Keratinocyte (primary cell): ENCODE measurements around the gene RHOF. TPM values are rescaled to one million over a fixed set of nuclear protein-coding genes. Genes with fewer than 3 reads are reported as not detected.
"Not testable (repeated sequence)": the region's sequence is repeated elsewhere in the genome, so short reads cannot be mapped to it uniquely, and the experiment has no call there.

Experiments used
- DNase-seq: peaks from one replicate; pipeline ENCODE4 v3.0.0-alpha.2; 2011; ENCODE audit warnings: low read depth, missing footprints, low spot score
- FAIRE-seq: peaks from 2 replicates; lab custom pipeline; 2011; peaks lifted over from hg19 to GRCh38; lab: Jason Lieb, UNC
- H2AFZ ChIP-seq: 2 replicates; pipeline ENCODE4 v1.6.0; 2012; ENCODE audit warnings: low read length, control low read depth, inconsistent platforms; ENCODE audit not compliant: control insufficient read depth
- H3K27ac ChIP-seq: 2 replicates; pipeline ENCODE4 v1.5.1; 2011; ENCODE audit warnings: low read length; ENCODE audit not compliant: control insufficient read depth, insufficient read depth
- H3K27me3 ChIP-seq: 3 replicates; pipeline ENCODE4 v1.6.0; 2011; ENCODE audit warnings: low read length; ENCODE audit not compliant: control insufficient read depth, insufficient read depth; ENCODE audit errors: extremely low read depth
- H3K36me3 ChIP-seq, 2 experiments: 2 replicates in 1 of 2; 3 replicates in 1 of 2; pipeline ENCODE4 v1.5.1; 2011; ENCODE audit warnings: low read length in 2 of 2, mild to moderate bottlenecking in 1 of 2; ENCODE audit not compliant: control insufficient read depth in 2 of 2, insufficient read depth in 2 of 2; ENCODE audit errors: extremely low read depth in 1 of 2
- H3K4me1 ChIP-seq: 3 replicates; pipeline ENCODE4 v1.5.1; 2011; ENCODE audit warnings: low read length; ENCODE audit not compliant: control insufficient read depth, insufficient read depth; ENCODE audit errors: extremely low read depth
- H3K4me2 ChIP-seq: 3 replicates; pipeline ENCODE4 v1.6.0; 2011; ENCODE audit warnings: low read depth, low read length; ENCODE audit not compliant: control insufficient read depth, insufficient read depth; ENCODE audit errors: extremely low read depth
- H3K4me3 ChIP-seq, 3 experiments: fragments of 200-600 bp in 1 of 3; sonication (generic) in 1 of 3; 2 replicates in 2 of 3; 3 replicates in 1 of 3; pipeline ENCODE4 v1.5.1; 2011 to 2016; ENCODE audit warnings: low read length in 3 of 3, mild to moderate bottlenecking in 3 of 3, control low read depth in 2 of 3, inconsistent platforms in 1 of 3, low read depth in 1 of 3, mixed read lengths in 1 of 3, mixed run types in 1 of 3, moderate library complexity in 1 of 3; ENCODE audit not compliant: control insufficient read depth in 2 of 3, insufficient read depth in 2 of 3; ENCODE audit errors: extremely low read depth in 1 of 3
- H3K79me2 ChIP-seq: 2 replicates; pipeline ENCODE4 v1.6.0; 2012; ENCODE audit warnings: low read length; ENCODE audit not compliant: control insufficient read depth, insufficient read depth
- H3K9ac ChIP-seq: 3 replicates; pipeline ENCODE4 v1.6.0; 2011; ENCODE audit warnings: low read length; ENCODE audit not compliant: control insufficient read depth, insufficient read depth; ENCODE audit errors: extremely low read depth
- H3K9me1 ChIP-seq: 3 replicates; pipeline ENCODE4 v1.6.0; 2011; ENCODE audit warnings: low read length; ENCODE audit not compliant: control insufficient read depth, insufficient read depth; ENCODE audit errors: extremely low read depth
- H3K9me3 ChIP-seq: 2 replicates; pipeline ENCODE4 v1.5.1; 2012; ENCODE audit warnings: low read depth, low read length; ENCODE audit not compliant: control insufficient read depth
- H4K20me1 ChIP-seq: 3 replicates; pipeline ENCODE4 v1.6.0; 2011; ENCODE audit warnings: low read length; ENCODE audit not compliant: control insufficient read depth, insufficient read depth; ENCODE audit errors: extremely low read depth
- CTCF ChIP-seq, 3 experiments: IDR thresholded peaks in 1 of 3; conservative IDR thresholded peaks in 1 of 3; optimal IDR thresholded peaks in 1 of 3; 2 replicates in 2 of 3; 3 replicates in 1 of 3; pipeline versions ENCODE3 to v1.5.1; 2011; ENCODE audit warnings: low read length in 3 of 3, mild to moderate bottlenecking in 3 of 3, moderate library complexity in 2 of 3, control low read depth in 1 of 3, inconsistent platforms in 1 of 3; ENCODE audit not compliant: insufficient read depth in 2 of 3; ENCODE audit errors: extremely low read depth in 1 of 3
- EZH2 ChIP-seq: IDR thresholded peaks from one replicate; pipeline ENCODE4 v1.6.1; 2012; ENCODE audit warnings: inconsistent platforms, mild to moderate bottlenecking, low read length, moderate library complexity
- dilution Hi-C: fragments of 300-500 bp; cut with MboI; formaldehyde crosslinking; loops from one replicate; pipeline ENCODE4 v1.7.0; 2020; ENCODE audit warnings: low sequenced_read_pairs; ENCODE audit not compliant: extremely low pct_ligation_motif_present
- polyA plus RNA-seq, 5 experiments: library from polyadenylated mRNA; depleted of rRNA in 3 of 5; stranded (reverse) in 3 of 5; stranded (forward) in 1 of 5; unstranded in 1 of 5; fragments of >200 nt; gene quantifications; 1 replicate in 1 of 5; 2 replicates in 3 of 5; 3 replicates in 1 of 5; pipeline versions ENCODE4 v1.2.1 to v1.2.3, GENCODE V29; 2011 to 2012; ENCODE audit warnings: missing spikeins in 2 of 5, low read depth in 1 of 5, low replicate concordance in 1 of 5

The RHOF gene
- polyA plus RNA-seq, 1 donor (not counting 4 experiments of a cell fraction or from before 2014, with no cell fraction given): 2.8 TPM

GRCh38 chr12:121762269-121762668 lies 31.2 kb downstream of the RHOF start:
- dilution Hi-C loops: no loop called here
- H3K79me2 ChIP-seq: no peaks in the 10 kb centered on the region
- H3K4me2 ChIP-seq: no peak overlapping the region
- H4K20me1 ChIP-seq: no peaks in the 10 kb centered on the region
- no peak overlapping the region for H3K4me3 ChIP-seq
- peaks cover 7% of the 10 kb centered on the region for H3K4me1 ChIP-seq
- DNase-seq (no peak), FAIRE-seq (no peak)
- H3K36me3 ChIP-seq: peaks cover 3 to 5% of the 10 kb centered on the region in 2 experiments
- no peak overlapping the region for H3K9ac ChIP-seq
- H3K9me3 ChIP-seq: no peaks in the 10 kb centered on the region
- H2AFZ ChIP-seq: no peak overlapping the region
- H3K27me3 ChIP-seq: no peaks in the 10 kb centered on the region
- H3K27ac ChIP-seq: no peak overlapping the region
- TF ChIP-seq CTCF (optimal IDR thresholded peaks at IDR 0.05 in 1 of 3, IDR thresholded peaks at IDR 0.05 in 1 of 3, conservative IDR thresholded peaks at IDR 0.05 in 1 of 3; ENCODE audit: extremely low read depth in 1 of 3, insufficient read depth in 2 of 3, low read length in 3 of 3) (no peak), EZH2 (no peak)
- no peaks in the 10 kb centered on the region for H3K9me1 ChIP-seq

GRCh38 chr12:121758536-121758935 lies 35.0 kb downstream of the RHOF start:
- dilution Hi-C loops, H3K9me3 ChIP-seq, H3K9ac ChIP-seq, H3K4me2 ChIP-seq, H3K79me2 ChIP-seq, H3K4me3 ChIP-seq, H3K36me3 ChIP-seq, H3K4me1 ChIP-seq, H4K20me1 ChIP-seq, H3K27ac ChIP-seq, DNase-seq, H3K27me3 ChIP-seq, H2AFZ ChIP-seq, FAIRE-seq, H3K9me1 ChIP-seq: not testable (repeated sequence)

- H3K4me2 ChIP-seq: no peak overlapping the region
- no peaks in the 10 kb centered on the region for H3K9me3 ChIP-seq
- H3K27ac ChIP-seq: no peak overlapping the region
- no peaks in the 10 kb centered on the region for H3K9me1 ChIP-seq
- H3K9ac ChIP-seq: no peak overlapping the region
- FAIRE-seq (no peak), DNase-seq (no peak)
- no peaks in the 10 kb centered on the region for H3K4me1 ChIP-seq
- H3K27me3 ChIP-seq: no peaks in the 10 kb centered on the region
- no peaks in the 10 kb centered on the region for H4K20me1 ChIP-seq
- H3K4me3 ChIP-seq: no peak overlapping the region
- peaks cover 7 to 10% of the 10 kb centered on the region in 2 experiments for H3K36me3 ChIP-seq
- no peak overlapping the region for H2AFZ ChIP-seq
- no peak for TF ChIP-seq EZH2
- TF ChIP-seq CTCF (optimal IDR thresholded peaks at IDR 0.05 in 1 of 3, IDR thresholded peaks at IDR 0.05 in 1 of 3, conservative IDR thresholded peaks at IDR 0.05 in 1 of 3; ENCODE audit: extremely low read depth in 1 of 3, insufficient read depth in 2 of 3, low read length in 3 of 3): no peak
- no peaks in the 10 kb centered on the region for H3K79me2 ChIP-seq
- dilution Hi-C loops: no loop called here
Measured at GRCh38 chr12:121755591-121755990, 37.9 kb downstream of the RHOF start.
